ENCODE results near the gene ZNF564.
"Not testable (repeated sequence)": the region's sequence is repeated elsewhere in the genome, so short reads cannot be mapped to it uniquely, and the experiment has no call there.

ZNF564 gene

DNA sequence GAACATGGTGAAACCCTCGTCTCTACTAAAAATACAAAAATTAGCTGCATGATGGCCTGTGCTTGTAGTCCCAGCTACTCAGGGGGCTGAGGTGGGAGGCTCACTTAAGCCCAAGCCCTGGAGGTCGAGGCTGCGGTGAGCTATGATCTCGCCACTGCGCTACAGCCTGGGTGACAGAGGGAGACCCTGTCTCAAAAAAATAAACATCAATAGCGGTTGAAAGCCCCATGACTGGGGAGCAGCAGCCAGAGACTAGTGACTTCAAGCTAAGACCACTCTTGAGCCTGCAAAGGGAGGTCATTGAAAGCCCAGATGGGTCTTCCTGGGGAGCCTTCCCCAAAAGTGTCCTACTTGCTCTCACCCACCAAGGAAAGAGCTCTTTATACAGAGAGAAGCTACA, 54.8 kb downstream of the ZNF564 start:
- TF ChIP-seq ISL1 (CRISPR knock-in tag; IDR thresholded peaks at IDR 0.05) (no peak), BACH2 (CRISPR knock-in tag; IDR thresholded peaks at IDR 0.05; ENCODE audit: borderline replicate concordance) (no peak), ZC3H10 (CRISPR knock-in tag; IDR thresholded peaks at IDR 0.05) (no peak), PPARA (CRISPR knock-in tag; IDR thresholded peaks at IDR 0.05; ENCODE audit: borderline replicate concordance) (no peak), ZNF70 (CRISPR knock-in tag; IDR thresholded peaks at IDR 0.05) (no peak)
- TF ChIP-seq, protein P1, sequence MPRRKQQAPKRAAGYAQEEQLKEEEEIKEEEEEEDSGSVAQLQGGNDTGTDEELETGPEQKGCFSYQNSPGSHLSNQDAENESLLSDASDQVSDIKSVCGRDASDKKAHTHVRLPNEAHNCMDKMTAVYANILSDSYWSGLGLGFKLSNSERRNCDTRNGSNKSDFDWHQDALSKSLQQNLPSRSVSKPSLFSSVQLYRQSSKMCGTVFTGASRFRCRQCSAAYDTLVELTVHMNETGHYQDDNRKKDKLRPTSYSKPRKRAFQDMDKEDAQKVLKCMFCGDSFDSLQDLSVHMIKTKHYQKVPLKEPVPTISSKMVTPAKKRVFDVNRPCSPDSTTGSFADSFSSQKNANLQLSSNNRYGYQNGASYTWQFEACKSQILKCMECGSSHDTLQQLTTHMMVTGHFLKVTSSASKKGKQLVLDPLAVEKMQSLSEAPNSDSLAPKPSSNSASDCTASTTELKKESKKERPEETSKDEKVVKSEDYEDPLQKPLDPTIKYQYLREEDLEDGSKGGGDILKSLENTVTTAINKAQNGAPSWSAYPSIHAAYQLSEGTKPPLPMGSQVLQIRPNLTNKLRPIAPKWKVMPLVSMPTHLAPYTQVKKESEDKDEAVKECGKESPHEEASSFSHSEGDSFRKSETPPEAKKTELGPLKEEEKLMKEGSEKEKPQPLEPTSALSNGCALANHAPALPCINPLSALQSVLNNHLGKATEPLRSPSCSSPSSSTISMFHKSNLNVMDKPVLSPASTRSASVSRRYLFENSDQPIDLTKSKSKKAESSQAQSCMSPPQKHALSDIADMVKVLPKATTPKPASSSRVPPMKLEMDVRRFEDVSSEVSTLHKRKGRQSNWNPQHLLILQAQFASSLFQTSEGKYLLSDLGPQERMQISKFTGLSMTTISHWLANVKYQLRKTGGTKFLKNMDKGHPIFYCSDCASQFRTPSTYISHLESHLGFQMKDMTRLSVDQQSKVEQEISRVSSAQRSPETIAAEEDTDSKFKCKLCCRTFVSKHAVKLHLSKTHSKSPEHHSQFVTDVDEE (CRISPR knock-in tag; IDR thresholded peaks at IDR 0.05) = no peak
- no peak for ATAC-seq

DNA sequence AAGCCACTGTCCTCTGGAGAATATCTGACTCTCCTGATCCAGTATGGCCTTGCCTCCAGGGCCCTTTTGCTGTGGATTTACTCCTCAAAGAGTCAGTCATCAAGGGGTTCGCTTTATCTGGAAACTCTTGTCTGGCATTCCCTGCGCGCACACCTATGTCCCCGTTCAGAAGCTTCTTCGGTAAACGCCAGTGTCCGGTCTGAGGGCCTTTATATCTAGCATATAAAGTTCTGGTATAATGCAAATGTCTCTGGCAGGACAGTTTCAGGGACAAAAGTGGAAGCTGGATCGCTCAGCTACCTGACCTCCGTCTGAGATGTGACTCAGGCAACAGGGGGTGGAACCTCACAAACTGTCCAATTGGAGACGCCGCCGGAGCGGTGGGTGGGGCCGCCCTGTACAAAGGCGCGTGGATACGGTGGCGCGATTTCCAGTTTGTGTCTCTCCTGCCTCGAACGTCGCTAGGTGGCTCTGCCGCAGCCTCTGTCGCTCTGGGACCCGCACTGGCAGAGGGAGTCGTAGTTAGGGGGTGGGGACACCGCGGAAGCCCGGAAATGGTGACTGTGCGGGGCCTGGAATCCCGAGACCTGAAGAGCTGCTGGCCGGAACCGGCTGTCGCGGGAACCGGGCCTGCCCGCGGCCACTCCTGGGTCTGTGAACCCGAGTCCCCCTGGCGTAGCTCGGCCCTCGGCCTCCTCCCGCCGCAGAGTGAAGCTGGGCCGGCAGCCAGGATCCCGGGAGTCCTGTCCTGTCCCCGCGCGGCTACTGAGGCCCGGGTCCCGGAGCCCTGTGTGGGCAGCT, 56.1 kb downstream of the ZNF564 start:
- TF ChIP-seq ZFP3 (CRISPR knock-in tag; IDR thresholded peaks at IDR 0.05) (0 out of 2 replicates have a peak, but pooled peaks have one; percentile 12), ISL1 (CRISPR knock-in tag; IDR thresholded peaks at IDR 0.05) (no peak), ZC3H10 (CRISPR knock-in tag; IDR thresholded peaks at IDR 0.05) (no peak)
- TF ChIP-seq, protein P1 (CRISPR knock-in tag; IDR thresholded peaks at IDR 0.05) = peak; percentile 60; the same call in 1 of the 2 replicates
- peak; percentile 99 for ATAC-seq

DNA sequence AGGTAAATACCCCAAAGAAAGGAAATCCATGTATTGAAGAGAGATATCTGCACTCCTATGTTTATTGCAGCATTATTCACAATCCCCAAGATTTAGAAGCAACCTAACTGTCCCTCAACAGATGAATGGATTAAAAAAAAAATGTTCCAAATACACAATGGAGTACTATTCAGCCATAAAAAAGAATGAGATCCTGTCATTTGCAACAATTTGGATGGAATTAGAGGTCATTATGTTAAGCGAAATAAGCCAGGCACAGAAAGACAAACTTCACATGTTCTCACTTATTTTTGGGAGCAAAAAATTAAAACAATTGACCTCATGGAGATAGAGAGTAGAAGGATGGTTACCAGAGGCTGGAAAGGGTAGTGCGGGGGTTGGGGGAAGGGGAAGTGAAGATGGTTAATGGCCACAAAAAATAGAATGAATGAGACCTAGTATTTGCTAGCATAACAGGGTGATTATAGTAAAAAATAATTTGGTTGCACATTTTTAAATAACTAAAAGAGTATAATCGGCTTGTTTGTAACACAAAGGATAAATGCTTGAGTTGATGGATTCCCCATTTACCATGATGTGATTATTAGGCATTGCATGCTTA, 56.9 kb downstream of the ZNF564 start:
- no peak for TF ChIP-seq OSR1 (CRISPR knock-in tag; IDR thresholded peaks at IDR 0.05)
- ATAC-seq = no peak

DNA sequence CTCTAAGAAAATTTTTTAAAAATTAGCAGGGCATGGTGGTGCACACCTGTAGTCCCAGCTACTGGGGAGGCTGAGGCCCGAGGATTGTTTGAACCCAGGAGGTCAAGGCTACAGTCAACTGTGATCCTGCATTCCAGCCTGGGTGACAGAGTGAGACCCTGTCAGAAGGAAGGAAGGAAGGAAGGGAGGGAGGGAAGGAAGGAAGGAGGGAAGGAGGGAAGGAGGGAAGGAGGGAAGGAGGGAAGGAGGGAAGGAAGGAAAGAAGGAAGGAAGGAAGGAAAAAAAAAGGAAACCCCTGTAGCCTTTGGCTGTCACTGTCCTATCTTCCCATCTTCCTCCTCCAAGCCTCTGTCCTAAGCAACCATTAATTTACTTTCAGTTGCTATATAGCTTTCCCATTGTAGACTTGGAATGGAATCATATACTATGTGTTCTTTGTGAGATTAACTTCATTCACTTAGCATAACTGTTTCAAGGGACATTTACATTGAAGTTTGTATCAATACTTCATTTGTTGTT, 65.0 kb downstream of the ZNF564 start:
- ATAC-seq = not testable (repeated sequence)

DNA sequence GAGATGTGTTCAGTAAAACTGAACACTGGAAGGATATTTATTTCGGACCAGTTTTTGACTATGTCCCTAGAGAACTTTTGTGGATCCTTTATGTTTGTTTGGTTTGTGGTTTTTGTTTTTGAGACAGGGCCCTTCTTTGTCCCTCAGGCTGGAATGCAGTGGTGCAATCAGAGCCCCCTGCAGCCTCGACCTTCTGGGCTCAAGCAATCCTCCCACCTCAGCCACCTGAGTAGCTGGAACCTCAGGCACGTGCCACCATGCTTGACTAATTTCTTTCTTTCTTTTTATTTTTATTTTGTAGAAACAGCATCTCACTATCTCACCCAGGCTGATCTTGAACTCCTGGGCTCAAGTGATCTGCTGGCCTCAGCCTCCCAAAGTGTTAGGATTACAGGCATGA, 65.7 kb downstream of the ZNF564 start:
- ATAC-seq = no peak
- TF ChIP-seq SNAI2 (CRISPR knock-in tag; IDR thresholded peaks at IDR 0.05) = no peak
- TF ChIP-seq OSR1 (CRISPR knock-in tag; IDR thresholded peaks at IDR 0.05) = no peak
- TF ChIP-seq ISL1 (CRISPR knock-in tag; IDR thresholded peaks at IDR 0.05) = no peak
- no peak for TF ChIP-seq GLIS3 (CRISPR knock-in tag; IDR thresholded peaks at IDR 0.05)
- no peak for TF ChIP-seq CSDC2 (CRISPR knock-in tag; IDR thresholded peaks at IDR 0.05)
- no peak for TF ChIP-seq TCF4 (CRISPR knock-in tag; IDR thresholded peaks at IDR 0.05; ENCODE audit: borderline replicate concordance)
- no peak for TF ChIP-seq ZNF565 (CRISPR knock-in tag; conservative IDR thresholded peaks at IDR 0.05; ENCODE audit: low read depth)
- no peak for TF ChIP-seq ZNF8 (CRISPR knock-in tag; IDR thresholded peaks at IDR 0.05)
- TF ChIP-seq, protein P2, sequence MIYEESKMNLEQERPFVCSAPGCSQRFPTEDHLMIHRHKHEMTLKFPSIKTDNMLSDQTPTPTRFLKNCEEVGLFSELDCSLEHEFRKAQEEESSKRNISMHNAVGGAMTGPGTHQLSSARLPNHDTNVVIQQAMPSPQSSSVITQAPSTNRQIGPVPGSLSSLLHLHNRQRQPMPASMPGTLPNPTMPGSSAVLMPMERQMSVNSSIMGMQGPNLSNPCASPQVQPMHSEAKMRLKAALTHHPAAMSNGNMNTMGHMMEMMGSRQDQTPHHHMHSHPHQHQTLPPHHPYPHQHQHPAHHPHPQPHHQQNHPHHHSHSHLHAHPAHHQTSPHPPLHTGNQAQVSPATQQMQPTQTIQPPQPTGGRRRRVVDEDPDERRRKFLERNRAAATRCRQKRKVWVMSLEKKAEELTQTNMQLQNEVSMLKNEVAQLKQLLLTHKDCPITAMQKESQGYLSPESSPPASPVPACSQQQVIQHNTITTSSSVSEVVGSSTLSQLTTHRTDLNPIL (CRISPR knock-in tag; IDR thresholded peaks at IDR 0.05; ENCODE audit: low read depth) = no peak
- no peak for TF ChIP-seq TOX (CRISPR knock-in tag; IDR thresholded peaks at IDR 0.05; ENCODE audit: borderline replicate concordance)
- TF ChIP-seq ZC3H10 (CRISPR knock-in tag; IDR thresholded peaks at IDR 0.05) = no peak
- no peak for TF ChIP-seq ARNTL (CRISPR knock-in tag; IDR thresholded peaks at IDR 0.05; ENCODE audit: borderline replicate concordance, low read depth)
- TF ChIP-seq PPARA (CRISPR knock-in tag; IDR thresholded peaks at IDR 0.05; ENCODE audit: borderline replicate concordance) = no peak
- TF ChIP-seq ZFP30 (CRISPR knock-in tag; IDR thresholded peaks at IDR 0.05) = no peak
- TF ChIP-seq, protein P3, sequence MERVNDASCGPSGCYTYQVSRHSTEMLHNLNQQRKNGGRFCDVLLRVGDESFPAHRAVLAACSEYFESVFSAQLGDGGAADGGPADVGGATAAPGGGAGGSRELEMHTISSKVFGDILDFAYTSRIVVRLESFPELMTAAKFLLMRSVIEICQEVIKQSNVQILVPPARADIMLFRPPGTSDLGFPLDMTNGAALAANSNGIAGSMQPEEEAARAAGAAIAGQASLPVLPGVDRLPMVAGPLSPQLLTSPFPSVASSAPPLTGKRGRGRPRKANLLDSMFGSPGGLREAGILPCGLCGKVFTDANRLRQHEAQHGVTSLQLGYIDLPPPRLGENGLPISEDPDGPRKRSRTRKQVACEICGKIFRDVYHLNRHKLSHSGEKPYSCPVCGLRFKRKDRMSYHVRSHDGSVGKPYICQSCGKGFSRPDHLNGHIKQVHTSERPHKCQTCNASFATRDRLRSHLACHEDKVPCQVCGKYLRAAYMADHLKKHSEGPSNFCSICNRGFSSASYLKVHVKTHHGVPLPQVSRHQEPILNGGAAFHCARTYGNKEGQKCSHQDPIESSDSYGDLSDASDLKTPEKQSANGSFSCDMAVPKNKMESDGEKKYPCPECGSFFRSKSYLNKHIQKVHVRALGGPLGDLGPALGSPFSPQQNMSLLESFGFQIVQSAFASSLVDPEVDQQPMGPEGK (CRISPR knock-in tag; IDR thresholded peaks at IDR 0.05; ENCODE audit: borderline replicate concordance) = no peak
- no peak for TF ChIP-seq ZFP3 (CRISPR knock-in tag; IDR thresholded peaks at IDR 0.05)
- TF ChIP-seq, protein P4, sequence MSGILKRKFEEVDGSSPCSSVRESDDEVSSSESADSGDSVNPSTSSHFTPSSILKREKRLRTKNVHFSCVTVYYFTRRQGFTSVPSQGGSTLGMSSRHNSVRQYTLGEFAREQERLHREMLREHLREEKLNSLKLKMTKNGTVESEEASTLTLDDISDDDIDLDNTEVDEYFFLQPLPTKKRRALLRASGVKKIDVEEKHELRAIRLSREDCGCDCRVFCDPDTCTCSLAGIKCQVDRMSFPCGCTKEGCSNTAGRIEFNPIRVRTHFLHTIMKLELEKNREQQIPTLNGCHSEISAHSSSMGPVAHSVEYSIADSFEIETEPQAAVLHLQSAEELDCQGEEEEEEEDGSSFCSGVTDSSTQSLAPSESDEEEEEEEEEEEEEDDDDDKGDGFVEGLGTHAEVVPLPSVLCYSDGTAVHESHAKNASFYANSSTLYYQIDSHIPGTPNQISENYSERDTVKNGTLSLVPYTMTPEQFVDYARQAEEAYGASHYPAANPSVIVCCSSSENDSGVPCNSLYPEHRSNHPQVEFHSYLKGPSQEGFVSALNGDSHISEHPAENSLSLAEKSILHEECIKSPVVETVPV (CRISPR knock-in tag; IDR thresholded peaks at IDR 0.05) = no peak
